CD4-positive, CD25-positive, alpha-beta regulatory T cell (primary cell): ENCODE measurements around the gene RBBP6. TPM values are rescaled to one million over a fixed set of nuclear protein-coding genes. Genes with fewer than 3 reads are reported as not detected.

Source experiments
- ATAC-seq, 2 donors: fragments of 150-1000 bp; cut with Tn5 transposase; one replicate each; pipeline ENCODE4 v1.10.0; 2021; ENCODE audit warnings: low read depth in 2 of 2, moderate number of reproducible peaks in 2 of 2, moderate library complexity in 1 of 2
- DNase-seq, 3 donors: peaks; one replicate each; pipeline versions ENCODE4 v3.0.0 to v3.0.0-alpha.2; 2012 to 2022; ENCODE audit warnings: mixed read lengths in 1 of 3
- H3K27ac ChIP-seq: one replicate; pipeline ENCODE4 v1.7.0; 2013; ENCODE audit warnings: mild to moderate bottlenecking, low read length; ENCODE audit not compliant: insufficient read depth, poor library complexity, severe bottlenecking
- H3K27me3 ChIP-seq: one replicate; pipeline ENCODE4 v1.7.0; 2013; ENCODE audit warnings: low read length; ENCODE audit not compliant: control insufficient read depth, insufficient read depth
- H3K36me3 ChIP-seq: one replicate; pipeline ENCODE4 v1.7.0; 2013; ENCODE audit warnings: mild to moderate bottlenecking, low read length, moderate library complexity; ENCODE audit not compliant: control insufficient read depth, insufficient read depth
- H3K4me1 ChIP-seq: 2 replicates; pipeline ENCODE4 v1.7.0; 2013; ENCODE audit warnings: mild to moderate bottlenecking, low read length; ENCODE audit not compliant: insufficient read depth, control insufficient read depth, poor library complexity, severe bottlenecking
- H3K4me3 ChIP-seq: one replicate; pipeline ENCODE4 v1.7.0; 2013; ENCODE audit warnings: low read depth, mild to moderate bottlenecking, low read length, moderate library complexity
- H3K9me3 ChIP-seq, 2 experiments: 1 replicate in 1 of 2; 2 replicates in 1 of 2; pipeline ENCODE4 v1.7.0; 2013; ENCODE audit warnings: low read length in 2 of 2, mild to moderate bottlenecking in 1 of 2, moderate library complexity in 1 of 2; ENCODE audit not compliant: control insufficient read depth in 2 of 2
- H3K27ac Mint-ChIP-seq, 3 donors: one replicate each; pipeline ENCODE4 v1.8.0; 2020 to 2022; ENCODE audit warnings: mild to moderate bottlenecking in 3 of 3, mixed read lengths in 3 of 3, moderate library complexity in 2 of 3
- H3K27me3 Mint-ChIP-seq: one replicate; pipeline ENCODE4 v1.8.0; 2022; ENCODE audit warnings: mild to moderate bottlenecking, mixed read lengths
- H3K36me3 Mint-ChIP-seq: one replicate; pipeline ENCODE4 v1.8.0; 2020; ENCODE audit warnings: mixed read lengths
- H3K4me1 Mint-ChIP-seq, 4 donors: one replicate each; pipeline ENCODE4 v1.8.0; 2020 to 2022; ENCODE audit warnings: mixed read lengths in 4 of 4, mild to moderate bottlenecking in 1 of 4
- H3K4me3 Mint-ChIP-seq, 4 donors: one replicate each; pipeline ENCODE4 v1.8.0; 2020 to 2022; ENCODE audit warnings: mild to moderate bottlenecking in 4 of 4, mixed read lengths in 4 of 4, moderate library complexity in 3 of 4
- H3K9me3 Mint-ChIP-seq, 7 donors: one replicate each; pipeline ENCODE4 v1.8.0; 2020 to 2022; ENCODE audit warnings: mixed read lengths in 7 of 7, mild to moderate bottlenecking in 3 of 7, moderate library complexity in 2 of 7
- polyA plus RNA-seq, 4 donors: library from polyadenylated mRNA; unstranded; fragments of 300-500 nt; fragmentation: Illumina TruSeq; gene quantifications; one replicate each; pipeline ENCODE4 v1.2.3, GENCODE V29; 2021
- total RNA-seq: library from RNA; stranded (reverse); gene quantifications from one replicate; pipeline ENCODE4 v1.2.3, GENCODE V29; 2022

RBBP6 gene
- total and polyA plus RNA-seq, 5 donors from 2014 or later: 16.6 to 158 (median 21.2) TPM

- DNase-seq: no peak
- no peak for ATAC-seq
- Histone ChIP-seq H3K27ac (no peak overlapping the region), H3K9me3 (no peaks in the 10 kb centered on the region), H3K36me3 (no peaks in the 10 kb centered on the region), H3K4me1 (peaks cover 6% of the 10 kb centered on the region), H3K4me3 (no peak overlapping the region), H3K27me3 (peaks cover 4% of the 10 kb centered on the region)
- H3K9me3 Mint-ChIP-seq: no peaks in the 10 kb centered on the region
- H3K36me3 Mint-ChIP-seq: no peaks in the 10 kb centered on the region
- peaks cover 0 to 8% (median 5%) of the 10 kb centered on the region in 4 donors for H3K4me1 Mint-ChIP-seq
- no peak overlapping the region for H3K27ac Mint-ChIP-seq
- H3K27me3 Mint-ChIP-seq: peaks cover 5% of the 10 kb centered on the region
- H3K4me3 Mint-ChIP-seq: no peak overlapping the region
These were observed 24.2 kb upstream of the RBBP6 start for GRCh38 chr16:24515186-24515585.

- H3K4me3 Mint-ChIP-seq: peak overlapping the region in 1 of 4 donors; percentile 74
These were observed 22.3 kb upstream of the RBBP6 start for GRCh38 chr16:24516900-24517669.

GRCh38 chr16:24518498-24518897, 20.9 kb upstream of the RBBP6 start:
- DNase-seq (no peak), ATAC-seq (no peak)
- H3K27ac ChIP-seq: no peak overlapping the region
- H3K36me3 ChIP-seq: no peaks in the 10 kb centered on the region
- H3K9me3 ChIP-seq: no peaks in the 10 kb centered on the region
- Mint-ChIP-seq H3K4me3 (no peak overlapping the region), H3K27ac (no peak overlapping the region), H3K9me3 (no peaks in the 10 kb centered on the region), H3K4me1 (peaks cover 0 to 8% (median 5%) of the 10 kb centered on the region in 4 donors), H3K36me3 (no peaks in the 10 kb centered on the region), H3K27me3 (peaks cover 5% of the 10 kb centered on the region)
- peaks cover 6% of the 10 kb centered on the region for H3K4me1 ChIP-seq
- H3K27me3 ChIP-seq: no peaks in the 10 kb centered on the region
- H3K4me3 ChIP-seq: no peak overlapping the region

More at GRCh38 chr16:24516900-24517669, 22.3 kb upstream of the RBBP6 start:
- ATAC-seq (peak; percentile 67 to 71), DNase-seq (peak; percentile 49 to 80 (median 68))
- no peaks in the 10 kb centered on the region for H3K27me3 ChIP-seq
- no peaks in the 10 kb centered on the region for H3K9me3 Mint-ChIP-seq
- no peaks in the 10 kb centered on the region for H3K36me3 Mint-ChIP-seq
- no peaks in the 10 kb centered on the region for H3K36me3 ChIP-seq
- H3K4me3 ChIP-seq: peak overlapping the region; percentile 44
- H3K27ac ChIP-seq: no peak overlapping the region
- no peak overlapping the region for H3K27ac Mint-ChIP-seq
- H3K27me3 Mint-ChIP-seq: peaks cover 5% of the 10 kb centered on the region
- peaks cover 6% of the 10 kb centered on the region for H3K4me1 ChIP-seq
- peaks cover 0 to 8% (median 5%) of the 10 kb centered on the region in 4 donors for H3K4me1 Mint-ChIP-seq
- no peaks in the 10 kb centered on the region for H3K9me3 ChIP-seq

GRCh38 chr16:24520983-24521382, 18.4 kb upstream of the RBBP6 start:
- H3K4me1 ChIP-seq: peaks cover 6% of the 10 kb centered on the region
- no peaks in the 10 kb centered on the region for H3K9me3 ChIP-seq
- H3K36me3 ChIP-seq: no peaks in the 10 kb centered on the region
- H3K36me3 Mint-ChIP-seq: no peaks in the 10 kb centered on the region
- no peaks in the 10 kb centered on the region for H3K9me3 Mint-ChIP-seq
- no peak overlapping the region for H3K4me3 ChIP-seq
- H3K27me3 Mint-ChIP-seq: peaks cover 5% of the 10 kb centered on the region
- ATAC-seq: no peak
- no peak overlapping the region for H3K4me3 Mint-ChIP-seq
- no peak for DNase-seq
- H3K27me3 ChIP-seq: no peaks in the 10 kb centered on the region
- no peak overlapping the region for H3K27ac ChIP-seq
- H3K4me1 Mint-ChIP-seq: peaks cover 0 to 8% (median 5%) of the 10 kb centered on the region in 4 donors
- no peak overlapping the region for H3K27ac Mint-ChIP-seq

- no peaks in the 10 kb centered on the region for H3K9me3 ChIP-seq
- peaks cover 4% of the 10 kb centered on the region for H3K27me3 Mint-ChIP-seq
- ATAC-seq (no peak), DNase-seq (no peak)
- no peaks in the 10 kb centered on the region for H3K27me3 ChIP-seq
- no peaks in the 10 kb centered on the region for H3K4me1 Mint-ChIP-seq
- H3K36me3 ChIP-seq: no peaks in the 10 kb centered on the region
- H3K9me3 Mint-ChIP-seq: no peaks in the 10 kb centered on the region
- H3K4me3 ChIP-seq: no peak overlapping the region
- no peaks in the 10 kb centered on the region for H3K4me1 ChIP-seq
- no peaks in the 10 kb centered on the region for H3K36me3 Mint-ChIP-seq
- no peak overlapping the region for H3K27ac ChIP-seq
- no peak overlapping the region for H3K27ac Mint-ChIP-seq
- no peak overlapping the region for H3K4me3 Mint-ChIP-seq
These were observed 16.6 kb upstream of the RBBP6 start for GRCh38 chr16:24522751-24523150.

GRCh38 chr16:24523569-24523968, 15.8 kb upstream of the RBBP6 start:
- ATAC-seq: no peak
- Mint-ChIP-seq H3K27me3 (peaks cover 8% of the 10 kb centered on the region), H3K4me3 (no peak overlapping the region), H3K36me3 (no peaks in the 10 kb centered on the region), H3K27ac (no peak overlapping the region), H3K9me3 (no peaks in the 10 kb centered on the region), H3K4me1 (no peaks in the 10 kb centered on the region)
- H3K4me1 ChIP-seq: no peaks in the 10 kb centered on the region
- no peaks in the 10 kb centered on the region for H3K9me3 ChIP-seq
- H3K4me3 ChIP-seq: no peak overlapping the region
- no peak overlapping the region for H3K27ac ChIP-seq
- no peak for DNase-seq
- H3K36me3 ChIP-seq: no peaks in the 10 kb centered on the region
- H3K27me3 ChIP-seq: no peaks in the 10 kb centered on the region

GRCh38 chr16:24524855-24525677, 14.3 kb upstream of the RBBP6 start:
- DNase-seq: peak in 1 of 3 donors; percentile 16
- no peak for ATAC-seq
- Histone ChIP-seq H3K36me3 (no peaks in the 10 kb centered on the region), H3K4me1 (no peaks in the 10 kb centered on the region), H3K27me3 (no peaks in the 10 kb centered on the region), H3K4me3 (no peak overlapping the region), H3K9me3 (no peaks in the 10 kb centered on the region), H3K27ac (no peak overlapping the region)
- Mint-ChIP-seq H3K4me1 (no peaks in the 10 kb centered on the region), H3K27ac (no peak overlapping the region), H3K27me3 (peaks cover 14% of the 10 kb centered on the region), H3K36me3 (no peaks in the 10 kb centered on the region), H3K9me3 (no peaks in the 10 kb centered on the region), H3K4me3 (no peak overlapping the region)
